ENCODE data around the gene GFPT2.

Gene GFPT2

DNA sequence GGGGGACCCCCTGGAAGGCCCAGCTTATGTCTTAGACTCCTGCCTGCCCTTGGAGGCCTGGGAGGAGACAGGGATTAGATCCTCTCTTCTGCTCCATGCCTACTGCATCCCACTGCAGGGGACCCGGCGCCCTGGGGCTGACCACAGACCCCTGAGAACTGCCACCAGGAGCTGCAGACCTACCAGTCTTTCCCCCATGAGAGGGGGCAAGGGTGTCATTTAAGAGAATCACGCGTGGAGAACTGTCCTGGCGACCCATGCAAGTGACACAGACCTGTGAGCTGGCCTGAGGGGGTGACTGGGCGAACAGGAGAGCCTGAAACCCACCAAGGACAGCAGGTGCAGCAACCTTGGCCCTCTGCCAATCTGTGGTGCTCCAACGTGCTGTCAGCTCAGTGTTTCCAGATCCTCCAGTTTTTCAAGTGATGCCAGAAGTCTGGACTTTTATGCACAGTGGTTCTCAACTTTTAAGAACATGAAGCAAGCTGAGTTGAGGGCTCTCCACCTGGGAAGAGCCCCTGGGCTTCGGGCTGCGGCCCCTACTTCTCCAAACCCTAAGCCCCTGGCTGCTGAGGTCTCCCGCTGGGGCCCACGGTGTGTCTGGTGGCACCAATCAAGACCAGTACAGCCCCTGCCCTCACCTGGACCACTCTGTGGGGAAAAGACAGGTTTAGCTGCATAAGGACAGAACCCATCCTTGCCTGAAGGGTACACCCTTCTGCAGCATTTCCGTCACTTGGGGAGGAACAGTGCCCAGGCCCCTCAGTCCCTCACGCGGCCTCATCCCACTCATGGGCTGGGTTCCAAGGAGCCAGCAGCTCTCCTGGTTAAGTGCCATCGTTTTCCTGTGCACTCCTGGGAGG is 18.2 kb downstream of the GFPT2 start:
- TF ChIP-seq, protein P1, sequence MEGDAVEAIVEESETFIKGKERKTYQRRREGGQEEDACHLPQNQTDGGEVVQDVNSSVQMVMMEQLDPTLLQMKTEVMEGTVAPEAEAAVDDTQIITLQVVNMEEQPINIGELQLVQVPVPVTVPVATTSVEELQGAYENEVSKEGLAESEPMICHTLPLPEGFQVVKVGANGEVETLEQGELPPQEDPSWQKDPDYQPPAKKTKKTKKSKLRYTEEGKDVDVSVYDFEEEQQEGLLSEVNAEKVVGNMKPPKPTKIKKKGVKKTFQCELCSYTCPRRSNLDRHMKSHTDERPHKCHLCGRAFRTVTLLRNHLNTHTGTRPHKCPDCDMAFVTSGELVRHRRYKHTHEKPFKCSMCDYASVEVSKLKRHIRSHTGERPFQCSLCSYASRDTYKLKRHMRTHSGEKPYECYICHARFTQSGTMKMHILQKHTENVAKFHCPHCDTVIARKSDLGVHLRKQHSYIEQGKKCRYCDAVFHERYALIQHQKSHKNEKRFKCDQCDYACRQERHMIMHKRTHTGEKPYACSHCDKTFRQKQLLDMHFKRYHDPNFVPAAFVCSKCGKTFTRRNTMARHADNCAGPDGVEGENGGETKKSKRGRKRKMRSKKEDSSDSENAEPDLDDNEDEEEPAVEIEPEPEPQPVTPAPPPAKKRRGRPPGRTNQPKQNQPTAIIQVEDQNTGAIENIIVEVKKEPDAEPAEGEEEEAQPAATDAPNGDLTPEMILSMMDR (IDR thresholded peaks at IDR 0.05; ENCODE audit: insufficient read depth, low read depth, low read length, missing control alignments) = no peak
- H3K4me3 ChIP-seq (ENCODE audit: low read depth, low read length) = no peak overlapping the region
- no peak for DNase-seq (ENCODE audit: low read depth)

DNA sequence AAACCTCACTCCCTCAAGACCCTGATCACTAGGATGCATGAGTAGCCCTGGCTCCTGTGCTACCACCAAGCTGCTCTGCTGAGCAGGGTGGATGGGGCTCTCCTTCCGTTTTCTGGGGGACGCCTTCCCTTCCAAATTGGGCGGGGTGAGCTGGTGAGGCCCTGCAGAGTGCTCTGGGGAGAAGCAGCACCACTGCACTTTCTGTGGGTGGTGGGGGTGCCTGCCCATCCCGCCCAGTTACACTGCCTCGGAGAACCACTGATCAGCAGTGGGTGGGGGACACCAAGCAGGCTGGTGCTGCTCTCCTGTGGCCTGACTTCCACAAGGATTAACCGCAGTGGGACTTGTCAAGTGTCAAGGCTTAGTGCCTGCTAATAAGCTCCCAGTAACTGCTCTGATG is 19.0 kb downstream of the GFPT2 start:
- TF ChIP-seq, protein P1 (IDR thresholded peaks at IDR 0.05; ENCODE audit: insufficient read depth, low read depth, low read length, missing control alignments) = no peak
- H3K4me3 ChIP-seq (ENCODE audit: low read depth, low read length) = no peak overlapping the region
- DNase-seq (ENCODE audit: low read depth) = no peak

DNA sequence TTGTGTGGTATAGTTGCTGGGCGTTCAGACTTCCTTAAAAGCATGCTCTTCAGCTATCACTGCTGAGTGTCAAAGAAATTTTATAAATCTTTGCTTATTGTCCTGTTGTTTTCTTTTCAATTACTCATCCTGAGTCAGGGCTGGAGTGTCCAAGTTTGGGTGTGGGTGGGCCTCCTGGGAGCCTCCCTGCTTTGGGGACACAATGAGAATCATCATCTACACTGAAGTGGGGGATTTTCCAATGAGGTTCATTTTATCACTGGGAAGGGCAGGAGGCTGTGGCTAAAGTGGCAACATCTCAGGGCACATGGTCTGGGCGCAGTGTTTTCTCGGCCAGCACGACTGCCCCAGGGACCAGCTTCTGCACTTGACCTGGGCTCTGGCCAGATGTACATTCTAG is 19.5 kb downstream of the GFPT2 start:
- TF ChIP-seq, protein P1 (IDR thresholded peaks at IDR 0.05; ENCODE audit: insufficient read depth, low read depth, low read length, missing control alignments) = no peak
- no peak overlapping the region for H3K4me3 ChIP-seq (ENCODE audit: low read depth, low read length)
- DNase-seq (ENCODE audit: low read depth) = no peak

DNA sequence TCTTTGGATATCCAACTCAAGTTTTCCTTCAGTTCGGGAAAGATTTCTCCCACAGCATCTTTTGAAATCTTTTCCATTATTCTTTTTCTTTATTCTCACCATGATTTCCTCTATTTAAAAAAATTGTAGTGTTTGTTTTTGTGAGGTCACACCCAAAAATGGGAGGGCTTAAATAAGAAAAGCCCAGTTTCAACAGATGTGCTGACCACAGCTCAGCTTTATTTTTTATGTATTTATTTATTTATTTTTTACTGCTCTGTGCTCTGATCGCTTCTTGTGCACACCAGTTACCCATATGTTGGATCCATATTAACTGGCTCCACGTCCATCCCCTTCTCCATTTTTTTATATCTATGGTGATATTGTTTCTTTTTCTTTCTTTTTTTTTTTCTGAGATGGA is 20.3 kb downstream of the GFPT2 start:
- TF ChIP-seq, protein P1 (IDR thresholded peaks at IDR 0.05; ENCODE audit: insufficient read depth, low read depth, low read length, missing control alignments) = no peak
- no peak overlapping the region for H3K4me3 ChIP-seq (ENCODE audit: low read depth, low read length)

DNA sequence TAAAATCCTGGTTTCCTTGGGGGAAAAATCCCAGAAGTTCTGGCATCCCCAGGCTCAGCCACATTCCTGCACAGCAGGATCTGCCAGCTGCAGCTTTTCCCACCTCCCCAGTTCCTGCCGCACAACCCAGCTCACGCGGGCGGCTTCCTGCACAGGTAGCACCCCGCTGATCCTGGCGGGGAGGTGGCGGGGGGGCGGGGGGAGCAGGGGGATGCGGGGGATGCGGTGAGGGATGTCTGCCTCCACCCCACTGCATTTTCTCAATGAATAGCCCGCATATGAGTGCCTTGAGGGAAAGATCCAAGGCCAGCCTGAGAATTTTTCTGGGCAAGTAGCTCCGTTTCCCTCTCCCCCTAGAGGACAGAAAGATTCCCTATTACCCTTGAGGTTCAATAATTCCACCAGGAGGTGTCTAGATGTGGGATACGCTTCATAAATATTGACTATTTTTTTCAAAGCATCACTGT is 21.1 kb downstream of the GFPT2 start:
- TF ChIP-seq, protein P1 (IDR thresholded peaks at IDR 0.05; ENCODE audit: insufficient read depth, low read depth, low read length, missing control alignments) = no peak
- H3K4me3 ChIP-seq (ENCODE audit: low read depth, low read length) = no peak overlapping the region
- no peak for DNase-seq (ENCODE audit: low read depth)

More for the DNA sequence above, 20.3 kb downstream of the GFPT2 start:
- DNase-seq (ENCODE audit: low read depth) = no peak

DNA sequence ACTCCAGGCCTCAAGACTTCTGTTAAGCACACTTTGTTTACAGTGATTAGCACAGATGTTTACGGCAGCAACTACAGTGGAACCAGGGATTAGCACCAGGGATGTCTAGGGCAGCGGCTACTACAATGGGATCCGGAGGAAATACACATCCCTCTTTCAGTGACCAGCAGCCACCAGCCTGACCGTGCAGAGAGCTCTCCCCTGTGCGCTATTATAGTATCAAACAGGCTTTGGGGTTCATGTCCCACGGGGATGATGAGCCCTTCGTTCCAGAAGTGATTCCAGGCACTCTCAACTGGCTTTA is 21.5 kb downstream of the GFPT2 start:
- no peak for DNase-seq (ENCODE audit: low read depth)
- no peak overlapping the region for H3K4me3 ChIP-seq (ENCODE audit: low read depth, low read length)
- TF ChIP-seq, protein P1 (IDR thresholded peaks at IDR 0.05; ENCODE audit: insufficient read depth, low read depth, low read length, missing control alignments) = no peak

Measured in GM12865 (cell line).